ENCODE measurements around the gene CERS1.

GRCh38 chr19:18850471-18851375, 45.2 kb downstream of the CERS1 start:
- TF ChIP-seq EP300 (IDR thresholded peaks at IDR 0.05) (no peak), CTCF (IDR thresholded peaks at IDR 0.05) (no peak)
